HEK293 (cell line): ENCODE results near the gene PLA2G2E.

ENCODE experiments used
- CTCF ChIA-PET: fragments of 350-600 bp; formaldehyde crosslinking; extraction: SDS; loops from one replicate; lab custom pipeline; 2021; ENCODE audit warnings: antibody characterized with exemption; lab: Yijun Ruan, JAX
- POLR2A ChIA-PET: fragments of 300-600 bp; formaldehyde crosslinking; extraction: SDS; loops from one replicate; lab custom pipeline; 2020; ENCODE audit warnings: antibody characterized with exemption, inconsistent platforms; lab: Yijun Ruan, JAX
- H3K27ac ChIP-seq: fragments of 200-500 bp; sonication (Bioruptor generic); 2 replicates; pipeline ENCODE4 v1.5.1; 2014; ENCODE audit warnings: low read depth, low read length, control low read depth, inconsistent platforms; ENCODE audit errors: extremely low read depth
- H3K36me3 ChIP-seq, 2 experiments: fragments of 200-500 bp in 1 of 2; sonication (Bioruptor generic) in 1 of 2; 1 replicate in 1 of 2; 2 replicates in 1 of 2; pipeline ENCODE4 v1.5.1; 2014 to 2017; ENCODE audit warnings: inconsistent platforms in 2 of 2, low read length in 2 of 2; ENCODE audit not compliant: control insufficient read depth in 2 of 2, insufficient read depth in 1 of 2
- H3K4me1 ChIP-seq: fragments of 200-500 bp; sonication (Bioruptor generic); 2 replicates; pipeline ENCODE4 v1.5.1; 2014; ENCODE audit warnings: mild to moderate bottlenecking, low read length, inconsistent platforms; ENCODE audit not compliant: control insufficient read depth, insufficient read depth
- H3K4me3 ChIP-seq: 2 replicates; pipeline ENCODE4 v1.5.1; 2011; ENCODE audit warnings: low read depth, mild to moderate bottlenecking, control low read depth, low read length, moderate library complexity
- H3K9me3 ChIP-seq: fragments of 200-500 bp; sonication (Bioruptor generic); 2 replicates; pipeline ENCODE4 v1.5.1; 2014; ENCODE audit warnings: low read depth, low read length, inconsistent platforms; ENCODE audit not compliant: control insufficient read depth, insufficient read depth
- OSR2 ChIP-seq: fragments of 450-650 bp; formaldehyde crosslinking; IDR thresholded peaks from 2 replicates; pipeline ENCODE4 v1.5.1; 2016; ENCODE audit warnings: missing biosample characterization, missing genetic modification characterization
- SCRT2 ChIP-seq: fragments of 450-650 bp; formaldehyde crosslinking; IDR thresholded peaks from 2 replicates; pipeline ENCODE4 v1.5.1; 2016; ENCODE audit warnings: missing biosample characterization, missing genetic modification characterization
- SP2 ChIP-seq: fragments of 450-650 bp; formaldehyde crosslinking; IDR thresholded peaks from 2 replicates; pipeline ENCODE4 v1.5.1; 2016; ENCODE audit warnings: missing biosample characterization, missing genetic modification characterization
- SP3 ChIP-seq: fragments of 450-650 bp; formaldehyde crosslinking; IDR thresholded peaks from 2 replicates; pipeline ENCODE4 v1.5.1; 2016; ENCODE audit warnings: missing biosample characterization, missing genetic modification characterization
- ZNF2 ChIP-seq: fragments of 450-650 bp; formaldehyde crosslinking; IDR thresholded peaks from 2 replicates; pipeline ENCODE4 v1.5.1; 2016; ENCODE audit warnings: missing biosample characterization, missing genetic modification characterization
- ZNF280D ChIP-seq: fragments of 450-650 bp; formaldehyde crosslinking; IDR thresholded peaks from 2 replicates; pipeline ENCODE4 v1.5.1; 2016; ENCODE audit warnings: missing biosample characterization, missing genetic modification characterization
- ZNF292 ChIP-seq: fragments of 450-650 bp; formaldehyde crosslinking; IDR thresholded peaks from 2 replicates; pipeline ENCODE4 v1.5.1; 2016; ENCODE audit warnings: low read depth, missing biosample characterization, missing genetic modification characterization, borderline replicate concordance
- ZNF366 ChIP-seq: fragments of 450-650 bp; formaldehyde crosslinking; conservative IDR thresholded peaks from 2 replicates; pipeline ENCODE4 v1.5.1; 2016; ENCODE audit warnings: missing biosample characterization, missing genetic modification characterization
- ZNF513 ChIP-seq: fragments of 450-650 bp; IDR thresholded peaks from 2 replicates; pipeline ENCODE4 v1.5.1; 2018; ENCODE audit warnings: missing biosample characterization, missing genetic modification characterization
- ZNF530 ChIP-seq: fragments of 450-650 bp; formaldehyde crosslinking; IDR thresholded peaks from 2 replicates; pipeline ENCODE4 v1.5.1; 2016; ENCODE audit warnings: low read depth, missing biosample characterization, missing genetic modification characterization
- ZNF600 ChIP-seq: fragments of 450-650 bp; formaldehyde crosslinking; IDR thresholded peaks from 2 replicates; pipeline ENCODE4 v1.5.1; 2016; ENCODE audit warnings: missing biosample characterization, missing genetic modification characterization
- ZNF692 ChIP-seq: fragments of 450-650 bp; formaldehyde crosslinking; IDR thresholded peaks from 2 replicates; pipeline ENCODE4 v1.5.1; 2016; ENCODE audit warnings: missing biosample characterization, missing genetic modification characterization
- ZNF707 ChIP-seq: fragments of 450-650 bp; formaldehyde crosslinking; IDR thresholded peaks from 2 replicates; pipeline ENCODE4 v1.5.1; 2016; ENCODE audit warnings: missing biosample characterization, missing genetic modification characterization
- ZXDB ChIP-seq: fragments of 450-650 bp; formaldehyde crosslinking; IDR thresholded peaks from 2 replicates; pipeline ENCODE4 v1.5.1; 2016; ENCODE audit warnings: missing biosample characterization, missing genetic modification characterization
- TF ChIP-seq, protein P1 (sequence below): fragments of 450-650 bp; formaldehyde crosslinking; IDR thresholded peaks from 2 replicates; pipeline ENCODE4 v1.5.1; 2017; ENCODE audit warnings: missing biosample characterization, missing genetic modification characterization

The PLA2G2E gene

GRCh38 chr1:19885821-19886220 lies 37.6 kb downstream of the PLA2G2E start:
- CTCF ChIA-PET, result interaction anchor here (0.5 kb wide), 1 partner anchor 206 kb away, joined by 3 read pairs; no protein-coding TSS in a partner anchor
- TF ChIP-seq ZNF280D (tag by site-specific recombination) (no peak), ZNF692 (tag by site-specific recombination) (0 out of 2 replicates have a peak, but pooled peaks have one; percentile 44), ZNF292 (tag by site-specific recombination) (no peak), ZNF366 (tag by site-specific recombination) (no peak), ZNF707 (tag by site-specific recombination) (no peak), SCRT2 (tag by site-specific recombination) (0 out of 2 replicates have a peak, but pooled peaks have one; percentile 16), SP2 (tag by site-specific recombination) (no peak)
- no peaks in the 10 kb centered on the region for H3K9me3 ChIP-seq
- POLR2A ChIA-PET, result no interaction called here
- H3K4me3 ChIP-seq, result no peak overlapping the region
- peaks cover 0 to 40% of the 10 kb centered on the region in 2 experiments; a peak in 1 of 3 replicates for H3K36me3 ChIP-seq
- H3K27ac ChIP-seq, result no peak overlapping the region
- H3K4me1 ChIP-seq, result 0 out of 2 replicates have a peak, but pooled peaks cover 5% of the 10 kb centered on the region

DNA sequence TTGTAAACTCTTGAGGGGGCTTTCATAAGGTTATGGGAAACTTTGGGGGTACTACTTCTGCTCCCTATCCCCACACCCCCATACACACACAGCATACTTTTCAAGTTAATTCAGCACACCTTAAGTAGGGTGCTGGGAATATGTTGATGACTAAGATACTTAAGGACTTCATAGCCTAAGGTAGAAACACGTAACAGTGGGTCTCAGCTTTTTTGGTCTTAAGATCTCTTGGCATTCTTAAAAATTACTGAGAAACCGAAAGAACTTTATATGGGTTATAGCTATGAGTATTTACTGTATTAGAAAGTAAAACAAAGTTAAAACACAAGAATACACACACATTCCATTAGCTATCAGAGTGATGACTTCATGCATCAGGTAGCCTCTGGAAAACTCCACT lies 39.1 kb downstream of the PLA2G2E start:
- POLR2A ChIA-PET, result interaction anchor here (0.5 kb wide), 1 partner anchor 33 kb away, joined by 5 read pairs; no protein-coding TSS in a partner anchor

DNA sequence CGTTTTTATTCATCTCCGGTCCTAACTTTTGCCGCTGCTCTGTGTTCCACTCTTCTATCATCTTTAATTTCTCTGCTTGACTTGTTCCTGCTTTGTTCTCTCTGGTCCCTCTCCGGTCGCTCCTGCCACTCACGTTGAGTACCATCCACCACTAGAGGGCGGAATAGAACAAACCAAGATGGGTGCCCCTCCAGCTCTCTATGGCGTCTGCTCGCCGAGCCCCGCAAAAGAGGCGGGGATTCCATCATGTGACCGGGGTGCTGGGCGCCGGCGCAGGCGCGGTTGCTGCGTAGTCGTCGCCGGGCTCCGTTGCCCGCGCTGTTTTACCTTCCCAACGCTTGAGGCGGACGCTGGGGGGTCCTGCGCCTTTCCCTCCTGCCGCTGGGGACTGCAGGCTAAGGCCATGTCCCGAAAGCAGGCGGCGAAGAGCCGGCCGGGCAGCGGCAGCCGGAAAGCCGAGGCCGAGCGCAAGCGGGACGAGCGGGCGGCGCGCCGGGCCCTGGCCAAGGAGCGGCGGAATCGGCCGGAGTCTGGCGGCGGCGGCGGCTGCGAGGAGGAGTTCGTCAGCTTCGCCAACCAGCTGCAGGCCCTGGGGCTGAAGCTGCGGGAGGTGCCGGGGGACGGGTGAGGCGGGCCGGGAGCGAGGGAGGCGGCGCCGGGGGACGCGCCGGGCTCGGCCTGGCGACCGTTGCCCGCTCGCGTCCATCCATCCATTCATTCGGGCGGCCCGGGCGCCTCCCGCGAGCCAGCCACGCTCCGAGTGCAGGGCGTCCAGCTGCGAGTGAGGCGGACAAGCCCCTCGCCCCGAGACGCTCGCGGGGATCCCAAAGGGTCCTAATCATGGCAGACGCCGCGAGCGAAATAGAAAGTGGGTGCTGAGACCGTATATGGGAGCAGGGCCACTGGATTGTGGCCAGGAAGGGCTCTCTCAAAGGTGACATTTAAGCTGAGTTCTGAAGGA lies 41.0 kb downstream of the PLA2G2E start, which contains the start of gene OTUD3:
TSS of gene OTUD3 (plus strand) at position 285 of the 961 bp plus-strand sequence. CDS start at position 404, 119 bp downstream.
- H3K36me3 ChIP-seq, result peaks cover 0 to 25% of the 10 kb centered on the region in 2 experiments; a peak in 1 of 3 replicates
- no peaks in the 10 kb centered on the region for H3K4me1 ChIP-seq
- peak within 1 kb of the TSS; percentile 75 for H3K27ac ChIP-seq
- no peaks in the 10 kb centered on the region for H3K9me3 ChIP-seq
- ChIA-PET POLR2A (interaction anchor here (0.6 to 1.3 kb wide), 8 partner anchors 12 to 178 kb away, joined by 3 to 10 read pairs (median 4); no protein-coding TSS in a partner anchor), CTCF (interaction anchor here (0.6 to 1.9 kb wide), 20 partner anchors 8 to 750 kb away, joined by 3 to 8 read pairs (median 4); no protein-coding TSS in a partner anchor)
- H3K4me3 ChIP-seq, result peak within 1 kb of the TSS; percentile 76
- TF ChIP-seq ZNF600, result no peak
- no peak for TF ChIP-seq OSR2 (tag by site-specific recombination)
- TF ChIP-seq SP3, result peak; percentile 67
- peak; percentile 30; the same call in 1 of the 2 replicates for TF ChIP-seq ZXDB (tag by site-specific recombination)
- TF ChIP-seq ZNF513 (tag by site-specific recombination), result peak; percentile 19; the same call in 1 of the 2 replicates
- TF ChIP-seq ZNF2 (tag by site-specific recombination), result peak; percentile 71; the same call in 1 of the 2 replicates
- TF ChIP-seq, protein P1, sequence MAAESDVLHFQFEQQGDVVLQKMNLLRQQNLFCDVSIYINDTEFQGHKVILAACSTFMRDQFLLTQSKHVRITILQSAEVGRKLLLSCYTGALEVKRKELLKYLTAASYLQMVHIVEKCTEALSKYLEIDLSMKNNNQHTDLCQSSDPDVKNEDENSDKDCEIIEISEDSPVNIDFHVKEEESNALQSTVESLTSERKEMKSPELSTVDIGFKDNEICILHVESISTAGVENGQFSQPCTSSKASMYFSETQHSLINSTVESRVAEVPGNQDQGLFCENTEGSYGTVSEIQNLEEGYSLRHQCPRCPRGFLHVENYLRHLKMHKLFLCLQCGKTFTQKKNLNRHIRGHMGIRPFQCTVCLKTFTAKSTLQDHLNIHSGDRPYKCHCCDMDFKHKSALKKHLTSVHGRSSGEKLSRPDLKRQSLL (tag by site-specific recombination), result 0 out of 2 replicates have a peak, but pooled peaks have one; percentile 50

More for the DNA sequence above, 39.1 kb downstream of the PLA2G2E start:
- no peak for TF ChIP-seq ZNF513 (tag by site-specific recombination)
- no peak for TF ChIP-seq ZNF530 (tag by site-specific recombination)
- TF ChIP-seq, all 188 proteins: peak for 0
- Histone ChIP-seq H3K36me3 (peaks cover 0 to 28% of the 10 kb centered on the region in 2 experiments; a peak in 1 of 3 replicates), H3K4me3 (no peak overlapping the region), H3K4me1 (0 out of 2 replicates have a peak, but pooled peaks cover 2% of the 10 kb centered on the region), H3K27ac (no peak overlapping the region), H3K9me3 (no peaks in the 10 kb centered on the region)
- CTCF ChIA-PET, result interaction anchor here (1.0 to 1.9 kb wide), 2 partner anchors 16 to 268 kb away, joined by 4 to 5 read pairs; no protein-coding TSS in a partner anchor
